ENCODE data around the gene KRT14.
"Not testable (repeated sequence)": the region's sequence is repeated elsewhere in the genome, so short reads cannot be mapped to it uniquely, and the experiment has no call there.

KRT14 gene

GRCh38 chr17:41622340-41623183 lies 35.9 kb upstream of the KRT14 start:
- not testable (repeated sequence) for DNase-seq (ENCODE audit: low spot score)

GRCh38 chr17:41621916-41622315 lies 35.2 kb upstream of the KRT14 start:
- DNase-seq (ENCODE audit: low spot score) = no peak

DNA sequence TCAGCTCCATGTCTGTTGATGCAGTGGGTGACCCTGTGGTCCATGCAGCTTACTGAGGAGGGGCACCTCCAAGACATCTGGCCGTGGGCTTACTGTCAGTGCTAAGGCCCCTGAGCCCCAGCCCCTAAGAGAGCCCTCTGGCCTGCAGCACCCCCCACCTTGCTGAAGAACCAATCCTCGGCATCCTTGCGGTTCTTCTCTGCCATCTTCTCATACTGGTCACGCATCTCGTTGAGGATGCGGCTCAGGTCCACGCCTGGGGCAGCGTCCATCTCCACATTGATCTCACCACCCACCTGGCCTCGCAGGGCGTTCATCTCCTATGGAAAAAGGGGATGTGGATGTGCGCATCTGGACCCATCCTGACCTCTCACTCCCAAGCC lies 34.7 kb upstream of the KRT14 start:
- DNase-seq (ENCODE audit: low spot score) = not testable (repeated sequence)

GRCh38 chr17:41620583-41621434 lies 34.1 kb upstream of the KRT14 start:
- DNase-seq (ENCODE audit: low spot score) = no peak

- not testable (repeated sequence) for DNase-seq (ENCODE audit: low spot score)
These were observed 33.4 kb upstream of the KRT14 start for GRCh38 chr17:41619927-41620582.

DNA sequence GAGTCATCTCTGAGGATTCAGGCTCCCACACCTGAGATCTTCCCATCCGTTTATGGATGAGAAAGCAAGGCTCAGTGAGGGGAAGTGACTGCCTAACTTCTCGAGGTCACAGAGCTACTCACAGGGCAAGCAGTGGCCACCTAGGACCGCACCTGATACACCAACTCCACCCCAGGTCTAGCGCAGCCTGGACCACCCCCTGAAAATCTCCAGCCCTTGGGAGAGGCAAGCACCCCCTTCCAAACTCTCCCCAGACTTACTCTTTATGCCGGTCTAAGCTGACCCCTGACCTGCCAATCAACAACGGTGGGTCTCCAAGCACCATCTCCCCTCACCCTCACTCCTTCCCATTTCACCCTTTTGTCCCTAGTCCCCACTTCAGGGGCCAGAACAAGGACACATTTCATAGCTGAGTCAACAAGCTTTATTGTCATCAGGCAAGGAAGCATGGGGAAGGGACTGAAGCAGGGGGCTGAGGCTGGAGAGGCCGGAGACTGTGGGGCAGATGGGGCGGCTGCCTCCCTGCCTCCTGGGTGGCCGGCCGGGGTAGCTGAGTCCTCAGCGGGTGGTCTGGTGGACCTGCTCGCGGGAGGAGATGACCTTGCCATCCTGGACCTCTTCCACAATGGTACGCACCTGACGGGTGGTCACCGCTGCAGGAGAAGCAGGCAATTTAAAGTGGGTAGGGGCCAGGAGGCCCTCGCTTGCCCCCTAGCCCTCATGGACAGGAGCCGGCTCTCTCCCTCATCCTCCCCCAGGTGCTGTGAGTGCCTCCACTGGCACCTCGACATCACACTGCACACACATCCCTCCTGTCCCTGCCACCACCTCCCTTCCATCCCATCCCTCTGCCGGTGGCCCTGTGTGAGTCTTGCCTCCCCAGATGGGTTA lies 32.6 kb upstream of the KRT14 start:
- no peak for DNase-seq (ENCODE audit: low spot score)

GRCh38 chr17:41618341-41619035 lies 31.8 kb upstream of the KRT14 start:
- no peak for DNase-seq (ENCODE audit: low spot score)

- no peak for DNase-seq (ENCODE audit: low spot score)
These were observed 31.0 kb upstream of the KRT14 start for GRCh38 chr17:41617698-41618097.

- DNase-seq (ENCODE audit: low spot score) = no peak
These were observed 30.4 kb upstream of the KRT14 start for GRCh38 chr17:41617136-41617535.

GRCh38 chr17:41616486-41616885 lies 29.8 kb upstream of the KRT14 start:
- DNase-seq (ENCODE audit: low spot score) = not testable (repeated sequence)

GRCh38 chr17:41615454-41615853 lies 28.8 kb upstream of the KRT14 start:
- DNase-seq (ENCODE audit: low spot score) = no peak

DNA sequence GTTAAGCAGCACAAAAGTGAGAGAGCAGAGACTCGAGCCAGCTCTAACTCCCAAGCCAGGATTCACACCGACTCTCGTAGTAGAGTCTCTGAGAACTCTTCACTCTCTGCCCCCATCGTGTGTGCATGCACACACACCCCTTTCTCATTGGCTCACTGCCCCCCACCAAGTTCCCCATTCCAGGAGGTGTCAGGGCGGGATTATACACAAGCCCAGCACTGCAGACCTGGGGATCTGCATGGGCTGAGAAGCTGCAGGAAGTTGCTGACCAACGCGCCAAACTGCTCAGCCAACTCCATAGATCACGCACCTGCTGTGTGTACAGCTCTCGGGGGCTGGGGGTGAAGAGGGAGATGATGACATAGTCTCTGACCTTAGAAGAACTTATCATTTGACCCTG lies 28.1 kb upstream of the KRT14 start:
- DNase-seq (ENCODE audit: low spot score) = not testable (repeated sequence)

- no peak for DNase-seq (ENCODE audit: low spot score)
These were observed 27.4 kb upstream of the KRT14 start for GRCh38 chr17:41614098-41614497.

- DNase-seq (ENCODE audit: low spot score) = no peak
These were observed 26.8 kb upstream of the KRT14 start for GRCh38 chr17:41613277-41614082.

- peak; percentile 58 for DNase-seq (ENCODE audit: low spot score)
These were observed 25.9 kb upstream of the KRT14 start, which contains the start of gene KRT16 for GRCh38 chr17:41612376-41613160. KRT16 (minus strand) TSS chr17:41612767; CDS start chr17:41612688, 79 bp downstream.

DNA sequence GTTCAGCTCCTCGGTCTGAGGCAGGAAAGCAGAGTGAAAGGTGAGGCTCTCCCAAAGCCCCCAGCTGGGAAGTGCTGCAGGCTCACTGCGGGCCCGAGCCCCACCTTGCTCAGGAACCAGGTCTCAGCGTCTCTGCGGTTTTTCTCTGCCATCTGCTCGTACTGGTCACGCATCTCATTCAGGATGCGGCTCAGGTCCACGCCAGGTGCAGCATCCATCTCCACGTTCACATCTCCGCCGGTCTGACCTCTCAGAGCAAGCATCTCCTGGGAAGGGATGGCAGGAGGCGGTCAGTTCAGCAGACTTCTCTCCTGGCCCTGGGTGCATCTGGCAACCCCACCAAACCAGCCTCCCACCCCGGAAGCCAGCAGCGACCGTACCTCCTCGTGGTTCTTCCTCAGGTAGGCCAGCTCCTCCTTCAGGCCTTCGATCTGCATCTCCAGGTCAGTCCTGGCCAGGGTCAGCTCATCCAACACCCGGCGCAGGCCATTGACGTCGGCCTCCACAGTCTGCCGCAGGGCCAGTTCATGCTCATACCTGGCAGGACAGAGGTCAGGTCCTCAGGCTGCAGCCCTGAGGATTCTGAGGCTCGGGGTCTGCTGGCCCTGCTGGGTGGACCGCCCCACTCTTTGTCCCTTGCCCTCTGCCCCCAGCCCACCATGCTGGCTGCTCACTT lies 24.4 kb upstream of the KRT14 start:
- DNase-seq (ENCODE audit: low spot score) = no peak

DNA sequence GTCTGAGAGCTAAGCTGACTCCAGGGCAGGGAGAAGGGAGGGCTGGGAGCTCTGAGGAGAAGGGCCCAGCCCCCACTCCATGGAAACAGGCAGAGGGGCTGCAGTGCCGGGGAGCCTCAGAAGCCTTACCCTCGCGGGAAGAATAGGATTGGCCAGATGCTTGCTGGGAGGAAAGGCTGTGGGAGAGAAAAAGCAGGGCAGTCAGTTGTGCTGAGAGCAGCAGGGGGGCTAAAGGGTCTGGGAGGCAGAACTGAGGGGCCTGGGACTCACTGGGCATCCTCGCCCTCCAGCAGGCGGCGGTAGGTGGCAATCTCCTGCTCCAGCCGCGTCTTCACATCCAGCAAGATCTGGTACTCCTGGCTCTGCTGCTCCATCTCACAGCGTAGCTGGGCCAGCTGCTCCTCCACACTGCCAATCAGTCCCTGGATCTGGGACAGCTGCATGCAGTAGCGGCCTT lies 23.4 kb upstream of the KRT14 start:
- not testable (repeated sequence) for DNase-seq (ENCODE audit: low spot score)

- DNase-seq (ENCODE audit: low spot score) = not testable (repeated sequence)
These were observed 20.2 kb upstream of the KRT14 start for GRCh38 chr17:41606930-41607329.
